MCF 10A (cell line): ENCODE results near the gene SS18. TPM values are rescaled to one million over a fixed set of nuclear protein-coding genes. Genes with fewer than 3 reads are reported as not detected.
"Not testable (repeated sequence)": the region's sequence is repeated elsewhere in the genome, so short reads cannot be mapped to it uniquely, and the experiment has no call there.

Experiments used
- BruUV-seq: library from RNA; stranded (reverse); fragments of 400-500 nt; replicated peaks from 2 replicates; lab custom pipeline; 2021; lab: Mats Ljungman, UMichigan
- CTCF ChIA-PET: fragments of 300-600 bp; sonication (Branson Sonifier 250); formaldehyde crosslinking; extraction: SDS; loops from one replicate; lab custom pipeline; 2021; ENCODE audit warnings: antibody characterized with exemption, inconsistent platforms; lab: Yijun Ruan, JAX
- POLR2A ChIA-PET: fragments of 300-600, 350-650 bp; sonication (Branson Sonifier 250); formaldehyde crosslinking; extraction: SDS; loops from one replicate; lab custom pipeline; 2020; ENCODE audit warnings: antibody characterized with exemption, inconsistent platforms; lab: Yijun Ruan, JAX
- DNase-seq: peaks from one replicate; pipeline ENCODE4 v3.0.0-alpha.2; 2018; ENCODE audit not compliant: unreplicated experiment
- H3K27ac Mint-ChIP-seq: one replicate; pipeline ENCODE4 v1.8.0; 2022; ENCODE audit warnings: mild to moderate bottlenecking, low read depth, mixed read lengths; ENCODE audit not compliant: unreplicated experiment
- H3K27me3 Mint-ChIP-seq: one replicate; pipeline ENCODE4 v1.8.0; 2022; ENCODE audit warnings: mixed read lengths; ENCODE audit not compliant: insufficient read depth, unreplicated experiment
- H3K36me3 Mint-ChIP-seq: one replicate; pipeline ENCODE4 v1.8.0; 2022; ENCODE audit warnings: mild to moderate bottlenecking, moderate library complexity, mixed read lengths; ENCODE audit not compliant: insufficient read depth, unreplicated experiment
- H3K4me1 Mint-ChIP-seq: one replicate; pipeline ENCODE4 v1.8.0; 2022; ENCODE audit warnings: mixed read lengths; ENCODE audit not compliant: insufficient read depth, unreplicated experiment
- H3K4me3 Mint-ChIP-seq: one replicate; pipeline ENCODE4 v1.8.0; 2022; ENCODE audit warnings: mild to moderate bottlenecking, moderate library complexity, mixed read lengths; ENCODE audit not compliant: unreplicated experiment
- H3K9me3 Mint-ChIP-seq: one replicate; pipeline ENCODE4 v1.8.0; 2022; ENCODE audit warnings: mixed read lengths; ENCODE audit not compliant: unreplicated experiment
- intact Hi-C: fragments of 100-400 bp; cut with micrococcal nuclease; formaldehyde crosslinking; loops from 2 replicates; pipeline ENCODE4 v1.14.1; 2022
- total RNA-seq: library from RNA; stranded (reverse); gene quantifications from 2 replicates; pipeline ENCODE4 v1.2.3, GENCODE V29; 2022
- TF ChIP-seq, protein P1 (sequence below): fragments of 200-600 bp; IDR thresholded peaks from one replicate; pipeline ENCODE4 v1.8.0; 2022; ENCODE audit warnings: antibody characterized with exemption, mild to moderate bottlenecking; ENCODE audit not compliant: unreplicated experiment

SS18 gene
- total RNA-seq, 1 experiment from 2014 or later: 89.9 TPM

DNA sequence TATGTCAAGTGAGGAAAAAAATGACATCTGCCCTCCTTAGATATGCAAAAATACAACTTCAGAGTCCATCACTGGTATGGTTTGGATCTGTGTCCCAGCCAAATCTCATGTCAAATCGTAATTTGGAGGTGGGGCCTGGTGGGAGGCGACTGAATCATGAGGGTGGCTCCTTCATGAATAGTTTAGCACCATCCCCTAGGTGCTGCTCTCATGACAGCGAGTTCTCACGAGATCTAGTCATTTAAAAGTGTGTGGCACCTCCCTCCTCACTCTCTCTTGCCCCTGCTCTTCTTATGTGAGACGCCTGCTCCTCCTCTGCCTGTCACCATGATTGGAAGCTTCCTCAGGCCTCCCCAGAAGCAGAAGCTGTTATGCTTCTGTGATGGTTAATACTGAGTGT, 37.4 kb upstream of the SS18 start:
- DNase-seq: no peak
- H3K27me3 Mint-ChIP-seq: no peaks in the 10 kb centered on the region
- TF ChIP-seq, protein P1, sequence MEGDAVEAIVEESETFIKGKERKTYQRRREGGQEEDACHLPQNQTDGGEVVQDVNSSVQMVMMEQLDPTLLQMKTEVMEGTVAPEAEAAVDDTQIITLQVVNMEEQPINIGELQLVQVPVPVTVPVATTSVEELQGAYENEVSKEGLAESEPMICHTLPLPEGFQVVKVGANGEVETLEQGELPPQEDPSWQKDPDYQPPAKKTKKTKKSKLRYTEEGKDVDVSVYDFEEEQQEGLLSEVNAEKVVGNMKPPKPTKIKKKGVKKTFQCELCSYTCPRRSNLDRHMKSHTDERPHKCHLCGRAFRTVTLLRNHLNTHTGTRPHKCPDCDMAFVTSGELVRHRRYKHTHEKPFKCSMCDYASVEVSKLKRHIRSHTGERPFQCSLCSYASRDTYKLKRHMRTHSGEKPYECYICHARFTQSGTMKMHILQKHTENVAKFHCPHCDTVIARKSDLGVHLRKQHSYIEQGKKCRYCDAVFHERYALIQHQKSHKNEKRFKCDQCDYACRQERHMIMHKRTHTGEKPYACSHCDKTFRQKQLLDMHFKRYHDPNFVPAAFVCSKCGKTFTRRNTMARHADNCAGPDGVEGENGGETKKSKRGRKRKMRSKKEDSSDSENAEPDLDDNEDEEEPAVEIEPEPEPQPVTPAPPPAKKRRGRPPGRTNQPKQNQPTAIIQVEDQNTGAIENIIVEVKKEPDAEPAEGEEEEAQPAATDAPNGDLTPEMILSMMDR: no peak
- no peak overlapping the region for H3K27ac Mint-ChIP-seq
- BruUV-seq: no TSS peak
- no peaks in the 10 kb centered on the region for H3K36me3 Mint-ChIP-seq
- no peaks in the 10 kb centered on the region for H3K4me1 Mint-ChIP-seq
- intact Hi-C loops: no loop called here
- ChIA-PET POLR2A (no interaction called here), CTCF (no interaction called here)
- H3K9me3 Mint-ChIP-seq: peaks cover 7% of the 10 kb centered on the region
- no peak overlapping the region for H3K4me3 Mint-ChIP-seq

- H3K4me1 Mint-ChIP-seq, CTCF ChIA-PET, BruUV-seq, DNase-seq, H3K27me3 Mint-ChIP-seq, intact Hi-C loops, H3K36me3 Mint-ChIP-seq, H3K4me3 Mint-ChIP-seq, H3K27ac Mint-ChIP-seq, H3K9me3 Mint-ChIP-seq: not testable (repeated sequence)
- POLR2A ChIA-PET: interaction anchor here (0.6 kb wide), 1 partner anchor 66 kb away, joined by 3 read pairs; no protein-coding TSS in a partner anchor
Measured at GRCh38 chr18:26121994-26122393, 31.6 kb upstream of the SS18 start.

- no peak overlapping the region for H3K27ac Mint-ChIP-seq
- no peak overlapping the region for H3K4me3 Mint-ChIP-seq
- ChIA-PET CTCF (no interaction called here), POLR2A (interaction anchor here (0.6 to 1.1 kb wide), 3 partner anchors 12 to 104 kb away, joined by 3 read pairs; partner anchors contain the start of gene TAF4B)
- H3K27me3 Mint-ChIP-seq: peaks cover 8% of the 10 kb centered on the region
- no peak for DNase-seq
- no TSS peak for BruUV-seq
- peaks cover 7% of the 10 kb centered on the region for H3K4me1 Mint-ChIP-seq
- no peaks in the 10 kb centered on the region for H3K36me3 Mint-ChIP-seq
- peaks cover 7% of the 10 kb centered on the region for H3K9me3 Mint-ChIP-seq
- TF ChIP-seq, protein P1: no peak
- intact Hi-C loops: no loop called here
Measured at GRCh38 chr18:26121476-26121875, 31.1 kb upstream of the SS18 start.

GRCh38 chr18:26119246-26119645, 28.8 kb upstream of the SS18 start:
- ChIA-PET POLR2A (no interaction called here), CTCF (interaction anchor here (1.0 kb wide), 1 partner anchor 11 kb away, joined by 4 read pairs; no protein-coding TSS in a partner anchor)
- H3K27me3 Mint-ChIP-seq: peaks cover 8% of the 10 kb centered on the region
- H3K27ac Mint-ChIP-seq: no peak overlapping the region
- TF ChIP-seq, protein P1: no peak
- BruUV-seq: no TSS peak
- no peak for DNase-seq
- no peak overlapping the region for H3K4me3 Mint-ChIP-seq
- H3K9me3 Mint-ChIP-seq: peaks cover 7% of the 10 kb centered on the region
- intact Hi-C loops: no loop called here
- H3K4me1 Mint-ChIP-seq: peaks cover 7% of the 10 kb centered on the region
- no peaks in the 10 kb centered on the region for H3K36me3 Mint-ChIP-seq
